Breast epithelium (tissue), 4 donors: ENCODE results near the gene TAF4B. TPM values are rescaled to one million over a fixed set of nuclear protein-coding genes. Genes with fewer than 3 reads are reported as not detected.

Source experiments
- DNase-seq, 2 donors: peaks; one replicate each; pipeline ENCODE4 v3.0.0-alpha.2; 2019; ENCODE audit warnings: low spot score in 2 of 2
- H3K27ac ChIP-seq, 2 donors: fragments of 200-600 bp; sonication (generic) in 1 of 2; one replicate each; pipeline ENCODE4 v1.5.1; 2016 to 2019; ENCODE audit warnings: mild to moderate bottlenecking in 1 of 2
- H3K27me3 ChIP-seq, 2 donors: fragments of 200-600 bp; sonication (generic) in 1 of 2; one replicate each; pipeline versions ENCODE4 v1.5.1 to v1.6.0; 2017 to 2019; ENCODE audit warnings: control low read depth in 1 of 2, mild to moderate bottlenecking in 1 of 2
- H3K36me3 ChIP-seq: fragments of 200-600 bp; one replicate; pipeline ENCODE4 v1.5.1; 2019
- H3K4me1 ChIP-seq, 2 donors: fragments of 200-600 bp; sonication (generic); one replicate each; pipeline ENCODE4 v1.5.1; 2016 to 2019; ENCODE audit warnings: control low read depth in 1 of 2
- H3K4me3 ChIP-seq, 3 donors: fragments of 200-600 bp; sonication (generic); 1 replicate in 2 of 3; 2 replicates in 1 of 3; pipeline ENCODE4 v1.5.1; 2016 to 2019; ENCODE audit warnings: mild to moderate bottlenecking in 3 of 3, moderate library complexity in 2 of 3
- H3K9me3 ChIP-seq, 2 donors: fragments of 200-600 bp; sonication (generic) in 1 of 2; one replicate each; pipeline ENCODE4 v1.5.1; 2016 to 2019; ENCODE audit warnings: control low read depth in 1 of 2
- POLR2A ChIP-seq: fragments of 450-650 bp; IDR thresholded peaks from one replicate; pipeline ENCODE4 v1.6.1; 2016; ENCODE audit warnings: antibody characterized with exemption, mild to moderate bottlenecking, moderate library complexity
- POLR2AphosphoS5 ChIP-seq, 3 donors: sonication (generic); formaldehyde crosslinking; IDR thresholded peaks; one replicate each; pipeline ENCODE4 v1.6.1; 2017; ENCODE audit warnings: antibody characterized with exemption in 3 of 3
- intact Hi-C: fragments of 100-400 bp; cut with DNase I; formaldehyde crosslinking; loops from one replicate; pipeline ENCODE4 v1.15.1; 2023; ENCODE audit warnings: low total_unique reads
- total RNA-seq, 3 donors: library from RNA; depleted of rRNA; stranded (reverse); fragments of >200 nt; gene quantifications; one replicate each; pipeline ENCODE4 v1.1.0, GENCODE V29; 2016
- TF ChIP-seq, protein P1 (sequence below), 3 donors: fragments of 450-650 bp; IDR thresholded peaks; one replicate each; pipeline ENCODE4 v1.5.1; 2016 to 2017; ENCODE audit warnings: antibody characterized with exemption in 3 of 3, mild to moderate bottlenecking in 3 of 3, moderate library complexity in 3 of 3

TAF4B gene
- total RNA-seq, 3 donors from 2014 or later: 13.6 to 16.8 (median 14.1) TPM

- Histone ChIP-seq H3K36me3 (no peaks in the 10 kb centered on the region), H3K4me1 (no peaks in the 10 kb centered on the region), H3K27me3 (no peaks in the 10 kb centered on the region), H3K27ac (no peak overlapping the region), H3K9me3 (no peaks in the 10 kb centered on the region), H3K4me3 (no peak overlapping the region)
- no peak for TF ChIP-seq POLR2A
- TF ChIP-seq, protein P1, sequence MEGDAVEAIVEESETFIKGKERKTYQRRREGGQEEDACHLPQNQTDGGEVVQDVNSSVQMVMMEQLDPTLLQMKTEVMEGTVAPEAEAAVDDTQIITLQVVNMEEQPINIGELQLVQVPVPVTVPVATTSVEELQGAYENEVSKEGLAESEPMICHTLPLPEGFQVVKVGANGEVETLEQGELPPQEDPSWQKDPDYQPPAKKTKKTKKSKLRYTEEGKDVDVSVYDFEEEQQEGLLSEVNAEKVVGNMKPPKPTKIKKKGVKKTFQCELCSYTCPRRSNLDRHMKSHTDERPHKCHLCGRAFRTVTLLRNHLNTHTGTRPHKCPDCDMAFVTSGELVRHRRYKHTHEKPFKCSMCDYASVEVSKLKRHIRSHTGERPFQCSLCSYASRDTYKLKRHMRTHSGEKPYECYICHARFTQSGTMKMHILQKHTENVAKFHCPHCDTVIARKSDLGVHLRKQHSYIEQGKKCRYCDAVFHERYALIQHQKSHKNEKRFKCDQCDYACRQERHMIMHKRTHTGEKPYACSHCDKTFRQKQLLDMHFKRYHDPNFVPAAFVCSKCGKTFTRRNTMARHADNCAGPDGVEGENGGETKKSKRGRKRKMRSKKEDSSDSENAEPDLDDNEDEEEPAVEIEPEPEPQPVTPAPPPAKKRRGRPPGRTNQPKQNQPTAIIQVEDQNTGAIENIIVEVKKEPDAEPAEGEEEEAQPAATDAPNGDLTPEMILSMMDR (IDR thresholded peaks at IDR 0.05): no peak
- DNase-seq: no peak
- intact Hi-C loops: no loop called here
Measured at GRCh38 chr18:26405190-26405801, 179.1 kb downstream of the TAF4B start.

- Histone ChIP-seq H3K27me3 (no peaks in the 10 kb centered on the region), H3K9me3 (no peaks in the 10 kb centered on the region), H3K4me3 (no peak overlapping the region), H3K27ac (no peak overlapping the region), H3K4me1 (no peaks in the 10 kb centered on the region), H3K36me3 (no peaks in the 10 kb centered on the region)
- no peak for TF ChIP-seq POLR2AphosphoS5 (IDR thresholded peaks at IDR 0.05)
- no peak for TF ChIP-seq POLR2A
- TF ChIP-seq, protein P1 (IDR thresholded peaks at IDR 0.05): no peak
- intact Hi-C loops: no loop called here
- no peak for DNase-seq
Measured at GRCh38 chr18:26406324-26406723, 180.1 kb downstream of the TAF4B start.

DNA sequence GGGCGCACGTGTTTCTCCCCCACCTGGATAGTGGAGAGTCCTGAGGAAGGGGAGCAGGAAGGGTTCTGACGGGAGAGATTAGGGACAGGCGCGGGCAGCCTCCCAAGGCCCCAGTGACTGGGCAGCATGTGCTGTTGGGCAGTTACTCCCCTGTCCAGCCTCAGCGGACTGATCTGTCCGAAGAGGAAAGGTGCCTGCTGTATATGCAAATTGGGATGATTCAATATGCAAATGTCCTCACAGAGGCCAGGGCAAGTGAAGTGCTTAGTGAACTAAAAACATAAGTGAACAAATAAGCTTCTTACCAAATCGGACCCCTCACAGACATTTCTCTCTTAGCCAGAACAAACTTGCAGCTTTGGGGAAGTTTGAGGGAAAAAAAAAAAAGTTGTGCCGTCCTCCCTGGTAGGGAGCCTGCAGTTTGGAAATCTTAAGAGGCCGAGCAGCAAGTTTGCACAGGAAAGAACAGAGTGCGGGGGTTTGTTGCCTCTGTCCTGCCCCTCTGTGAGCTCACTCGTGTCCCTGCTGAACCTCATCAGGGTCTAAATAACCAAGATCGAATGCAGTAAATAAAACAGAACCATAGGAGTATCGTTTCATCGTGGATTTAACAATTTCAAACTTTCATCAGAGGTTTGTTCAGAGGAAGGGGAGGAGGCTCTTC, 180.7 kb downstream of the TAF4B start:
- Histone ChIP-seq H3K9me3 (no peaks in the 10 kb centered on the region), H3K27me3 (no peaks in the 10 kb centered on the region), H3K36me3 (no peaks in the 10 kb centered on the region), H3K27ac (peak overlapping the region in 1 of 2 donors; percentile 26), H3K4me1 (no peaks in the 10 kb centered on the region), H3K4me3 (no peak overlapping the region)
- intact Hi-C loops: no loop called here
- no peak for DNase-seq
- TF ChIP-seq, protein P1 (IDR thresholded peaks at IDR 0.05): no peak
- no peak for TF ChIP-seq POLR2AphosphoS5 (IDR thresholded peaks at IDR 0.05)
- no peak for TF ChIP-seq POLR2A

DNA sequence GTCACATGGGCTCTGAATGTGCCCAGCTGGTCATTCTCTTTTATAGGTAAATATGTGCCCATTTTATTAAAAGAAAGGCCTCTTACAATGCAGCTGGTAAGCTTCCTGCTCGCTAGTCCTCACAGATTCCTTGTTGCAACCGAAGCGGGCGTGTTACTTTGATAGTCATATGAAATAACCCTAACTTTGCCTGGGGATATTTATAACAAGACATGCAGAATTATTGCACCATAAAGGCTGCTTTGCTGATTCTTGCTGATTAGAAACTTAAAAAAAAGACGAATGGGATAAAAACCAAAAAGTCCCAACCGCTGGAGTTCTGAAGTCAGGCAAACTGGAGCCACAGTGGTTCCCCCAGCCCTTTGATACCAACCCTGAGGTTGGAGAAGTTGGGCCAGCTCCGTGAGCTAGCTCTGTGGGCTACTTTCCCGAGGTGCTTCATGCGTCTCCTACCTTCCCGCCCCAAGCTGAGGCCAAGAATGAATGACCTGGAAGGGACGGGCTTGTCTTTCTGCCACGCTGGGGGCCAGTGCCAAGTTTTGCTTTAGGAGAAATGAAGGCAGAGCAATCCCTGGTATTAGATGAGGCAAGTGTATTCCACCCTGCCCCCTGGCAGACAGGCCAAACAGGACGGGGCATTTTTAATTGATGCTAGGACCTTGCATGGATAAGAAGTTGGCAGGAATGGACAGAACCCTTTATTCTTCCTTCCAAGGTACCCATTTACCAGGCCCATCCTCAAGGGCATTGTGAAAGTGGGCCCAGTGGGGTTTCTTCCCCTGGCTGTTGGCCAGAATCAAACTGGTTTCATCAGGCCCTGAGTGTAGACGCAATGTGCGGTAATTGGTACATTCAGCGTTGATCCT, 181.7 kb downstream of the TAF4B start:
- no peak for DNase-seq
- peak overlapping the region; percentile 26 to 32 for H3K27ac ChIP-seq
- H3K4me3 ChIP-seq: no peak overlapping the region
- H3K9me3 ChIP-seq: no peaks in the 10 kb centered on the region
- TF ChIP-seq, protein P1 (IDR thresholded peaks at IDR 0.05): no peak
- TF ChIP-seq POLR2A (no peak), POLR2AphosphoS5 (IDR thresholded peaks at IDR 0.05) (no peak)
- H3K4me1 ChIP-seq: no peaks in the 10 kb centered on the region
- intact Hi-C loops: no loop called here
- H3K27me3 ChIP-seq: no peaks in the 10 kb centered on the region
- no peaks in the 10 kb centered on the region for H3K36me3 ChIP-seq

DNA sequence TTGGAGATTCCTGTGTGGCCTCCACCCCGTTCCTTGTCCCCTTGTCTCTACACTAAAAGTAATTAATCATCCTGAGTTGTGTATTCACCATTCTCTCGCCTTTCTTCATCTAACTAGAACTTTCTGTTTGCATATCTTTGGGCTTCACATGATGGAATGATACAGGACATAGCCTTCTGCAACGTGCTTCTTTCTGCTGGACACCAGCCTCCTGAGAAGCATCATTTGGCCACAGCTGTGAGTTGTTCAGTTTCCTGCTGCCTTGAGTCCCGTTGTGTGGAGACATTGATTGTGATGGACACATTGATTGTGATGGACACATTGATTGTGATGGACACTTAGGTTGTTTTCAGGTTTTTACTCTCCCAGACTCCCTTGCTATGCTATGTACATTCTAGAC, 182.8 kb downstream of the TAF4B start:
- Histone ChIP-seq H3K9me3 (no peaks in the 10 kb centered on the region), H3K27ac (no peak overlapping the region), H3K27me3 (no peaks in the 10 kb centered on the region), H3K4me1 (no peaks in the 10 kb centered on the region), H3K4me3 (no peak overlapping the region), H3K36me3 (no peaks in the 10 kb centered on the region)
- intact Hi-C loops: no loop called here
- TF ChIP-seq POLR2AphosphoS5 (IDR thresholded peaks at IDR 0.05) (no peak), POLR2A (no peak)
- TF ChIP-seq, protein P1 (IDR thresholded peaks at IDR 0.05): no peak
- no peak for DNase-seq
